Nephron progenitor cell (in vitro differentiated cells): Measurements from ENCODE around the gene SMIM28.

Source experiments
- DNase-seq: peaks from one replicate; pipeline ENCODE4 v3.0.0; 2021
- H3K27ac Mint-ChIP-seq: 2 replicates; pipeline ENCODE4 v1.8.0; 2021; ENCODE audit warnings: mild to moderate bottlenecking, moderate library complexity, mixed read lengths
- H3K27me3 Mint-ChIP-seq: 2 replicates; pipeline ENCODE4 v1.8.0; 2021; ENCODE audit warnings: mild to moderate bottlenecking, low read depth, mixed read lengths; ENCODE audit not compliant: poor library complexity
- H3K36me3 Mint-ChIP-seq: 2 replicates; pipeline ENCODE4 v1.8.0; 2021; ENCODE audit warnings: low read depth, mixed read lengths
- H3K4me1 Mint-ChIP-seq: 2 replicates; pipeline ENCODE4 v1.8.0; 2021; ENCODE audit warnings: mixed read lengths
- H3K4me3 Mint-ChIP-seq: 2 replicates; pipeline ENCODE4 v1.8.0; 2021; ENCODE audit warnings: mild to moderate bottlenecking, moderate library complexity, mixed read lengths
- H3K9me3 Mint-ChIP-seq: 2 replicates; pipeline ENCODE4 v1.8.0; 2021; ENCODE audit warnings: mild to moderate bottlenecking, moderate library complexity, mixed read lengths
- TF ChIP-seq, protein P1 (sequence below): fragments of 200-600 bp; sonication (generic); IDR thresholded peaks from 2 replicates; pipeline ENCODE4 v1.5.0; 2021; ENCODE audit warnings: antibody characterized with exemption

Gene SMIM28

DNA sequence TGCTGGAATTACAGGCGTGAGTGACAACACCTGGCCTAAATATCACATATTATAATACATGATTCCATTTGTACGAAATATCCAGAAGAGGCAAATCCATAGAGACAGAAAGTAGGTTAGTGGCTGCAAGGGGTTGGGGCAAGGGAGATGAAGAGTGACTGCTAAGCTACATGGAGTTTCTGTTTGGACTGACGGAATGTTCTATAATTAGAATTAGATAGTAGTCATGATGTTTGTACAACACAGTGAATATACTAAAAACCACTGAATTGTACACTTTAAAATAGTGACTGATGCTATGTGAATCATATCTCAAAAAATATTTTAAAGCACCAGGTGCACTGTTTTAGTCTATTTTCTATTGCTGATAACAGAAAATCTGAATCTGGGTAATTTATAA, 22.6 kb downstream of the SMIM28 start:
- no peaks in the 10 kb centered on the region for H3K9me3 Mint-ChIP-seq
- no peaks in the 10 kb centered on the region for H3K36me3 Mint-ChIP-seq
- H3K4me3 Mint-ChIP-seq: no peak overlapping the region
- H3K4me1 Mint-ChIP-seq: peaks cover 5% of the 10 kb centered on the region
- H3K27me3 Mint-ChIP-seq: peaks cover 12% of the 10 kb centered on the region
- TF ChIP-seq, protein P1, sequence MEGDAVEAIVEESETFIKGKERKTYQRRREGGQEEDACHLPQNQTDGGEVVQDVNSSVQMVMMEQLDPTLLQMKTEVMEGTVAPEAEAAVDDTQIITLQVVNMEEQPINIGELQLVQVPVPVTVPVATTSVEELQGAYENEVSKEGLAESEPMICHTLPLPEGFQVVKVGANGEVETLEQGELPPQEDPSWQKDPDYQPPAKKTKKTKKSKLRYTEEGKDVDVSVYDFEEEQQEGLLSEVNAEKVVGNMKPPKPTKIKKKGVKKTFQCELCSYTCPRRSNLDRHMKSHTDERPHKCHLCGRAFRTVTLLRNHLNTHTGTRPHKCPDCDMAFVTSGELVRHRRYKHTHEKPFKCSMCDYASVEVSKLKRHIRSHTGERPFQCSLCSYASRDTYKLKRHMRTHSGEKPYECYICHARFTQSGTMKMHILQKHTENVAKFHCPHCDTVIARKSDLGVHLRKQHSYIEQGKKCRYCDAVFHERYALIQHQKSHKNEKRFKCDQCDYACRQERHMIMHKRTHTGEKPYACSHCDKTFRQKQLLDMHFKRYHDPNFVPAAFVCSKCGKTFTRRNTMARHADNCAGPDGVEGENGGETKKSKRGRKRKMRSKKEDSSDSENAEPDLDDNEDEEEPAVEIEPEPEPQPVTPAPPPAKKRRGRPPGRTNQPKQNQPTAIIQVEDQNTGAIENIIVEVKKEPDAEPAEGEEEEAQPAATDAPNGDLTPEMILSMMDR: no peak
- DNase-seq: no peak
- no peak overlapping the region for H3K27ac Mint-ChIP-seq

DNA sequence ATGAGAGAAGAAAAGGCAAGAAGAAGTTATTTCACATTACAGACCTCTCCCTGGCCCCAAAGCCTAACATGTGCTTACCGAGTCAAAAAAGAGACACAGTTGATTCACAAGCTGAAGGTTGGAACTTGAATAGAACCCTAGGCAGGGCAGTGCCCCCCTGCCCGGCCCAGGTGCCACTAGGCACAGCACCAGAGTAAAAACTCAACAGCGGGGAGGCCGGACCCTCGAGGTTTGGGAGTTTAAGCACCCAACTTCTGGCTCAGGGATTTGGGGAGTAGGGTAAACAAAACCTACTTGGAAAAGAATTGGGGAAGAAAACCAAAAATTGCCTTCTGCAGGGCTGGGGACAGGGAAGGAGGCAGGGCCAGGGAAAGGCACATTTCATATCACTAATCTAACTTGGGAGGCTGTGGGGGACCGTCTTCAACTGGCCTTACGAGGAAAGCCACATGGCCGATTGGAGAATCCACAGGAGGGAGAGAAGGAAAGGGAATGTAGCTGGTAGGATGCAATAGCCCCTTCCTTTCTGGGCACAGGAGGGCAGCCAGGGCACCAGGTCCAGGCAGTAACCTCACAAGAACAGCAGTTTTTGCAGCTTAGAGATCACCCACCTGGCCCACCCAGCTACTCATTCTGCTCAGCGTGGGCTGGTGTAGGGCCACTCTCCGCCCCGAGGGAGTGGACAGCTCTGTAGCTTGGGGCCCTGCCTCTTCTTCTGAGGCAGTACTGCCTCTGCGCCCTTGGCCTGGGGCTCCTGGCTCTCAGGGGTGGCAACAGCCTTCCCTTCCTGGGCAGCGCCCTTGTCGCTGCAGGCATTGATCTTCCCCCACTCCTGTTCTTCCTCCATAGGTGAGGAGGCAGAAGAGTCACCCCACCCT, 24.5 kb downstream of the SMIM28 start:
- H3K4me3 Mint-ChIP-seq: peak overlapping the region; percentile 58
- TF ChIP-seq, protein P1: no peak
- no peak for DNase-seq
- H3K36me3 Mint-ChIP-seq: peaks cover 10% of the 10 kb centered on the region
- H3K27me3 Mint-ChIP-seq: peaks cover 12% of the 10 kb centered on the region
- H3K4me1 Mint-ChIP-seq: peaks cover 16% of the 10 kb centered on the region
- H3K27ac Mint-ChIP-seq: no peak overlapping the region
- H3K9me3 Mint-ChIP-seq: no peaks in the 10 kb centered on the region

DNA sequence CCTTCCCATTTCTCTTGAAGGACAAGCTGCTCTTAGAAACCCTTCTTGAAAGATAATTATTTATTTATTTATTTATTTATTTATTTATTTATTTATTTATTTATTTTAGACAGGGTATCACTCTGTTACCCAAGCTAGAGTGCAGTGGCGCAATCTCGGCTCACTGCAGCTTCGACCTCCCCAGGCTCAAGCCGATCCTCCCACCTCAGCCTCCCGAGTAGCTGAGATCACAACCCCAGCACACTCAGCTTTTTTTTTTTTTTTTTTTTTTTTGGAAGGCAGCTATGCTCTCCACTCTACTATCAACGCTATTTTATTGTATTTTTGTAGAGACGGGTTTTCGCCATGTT, 25.1 kb downstream of the SMIM28 start:
- DNase-seq: no peak
- peaks cover 16% of the 10 kb centered on the region for H3K4me1 Mint-ChIP-seq
- peaks cover 12% of the 10 kb centered on the region for H3K27me3 Mint-ChIP-seq
- peak overlapping the region; percentile 80 for H3K4me3 Mint-ChIP-seq
- H3K36me3 Mint-ChIP-seq: peaks cover 15% of the 10 kb centered on the region
- H3K27ac Mint-ChIP-seq: no peak overlapping the region
- no peaks in the 10 kb centered on the region for H3K9me3 Mint-ChIP-seq
- TF ChIP-seq, protein P1: no peak

DNA sequence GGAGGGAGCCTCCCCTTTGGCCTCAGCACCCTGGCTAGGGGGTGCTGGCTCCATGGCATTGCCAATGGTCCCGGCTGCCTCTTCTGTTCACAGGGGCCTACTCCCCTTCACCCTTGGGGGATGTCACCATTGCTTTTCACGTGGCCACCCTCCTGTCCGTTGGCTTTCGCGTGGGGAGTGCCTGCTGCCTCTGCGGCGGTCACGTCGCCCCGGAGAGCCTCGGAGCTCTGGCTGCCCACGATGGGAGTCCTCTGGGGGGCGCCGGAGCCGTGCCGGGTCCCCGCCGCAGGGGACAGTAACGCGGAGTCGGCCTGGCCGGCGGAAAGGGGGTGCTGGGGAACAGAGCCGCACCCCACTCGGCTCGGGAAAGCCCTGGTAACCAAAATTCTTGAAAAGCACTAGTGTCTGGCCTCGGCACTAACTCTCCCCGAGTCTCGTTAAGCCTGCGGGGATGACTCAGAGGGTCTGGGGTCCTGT, 25.7 kb downstream of the SMIM28 start:
- DNase-seq: peak; percentile 54
- peaks cover 16% of the 10 kb centered on the region for H3K4me1 Mint-ChIP-seq
- H3K9me3 Mint-ChIP-seq: no peaks in the 10 kb centered on the region
- H3K27me3 Mint-ChIP-seq: peaks cover 12% of the 10 kb centered on the region
- H3K27ac Mint-ChIP-seq: no peak overlapping the region
- peaks cover 20% of the 10 kb centered on the region for H3K36me3 Mint-ChIP-seq
- TF ChIP-seq, protein P1: no peak
- H3K4me3 Mint-ChIP-seq: peak overlapping the region; percentile 80

DNA sequence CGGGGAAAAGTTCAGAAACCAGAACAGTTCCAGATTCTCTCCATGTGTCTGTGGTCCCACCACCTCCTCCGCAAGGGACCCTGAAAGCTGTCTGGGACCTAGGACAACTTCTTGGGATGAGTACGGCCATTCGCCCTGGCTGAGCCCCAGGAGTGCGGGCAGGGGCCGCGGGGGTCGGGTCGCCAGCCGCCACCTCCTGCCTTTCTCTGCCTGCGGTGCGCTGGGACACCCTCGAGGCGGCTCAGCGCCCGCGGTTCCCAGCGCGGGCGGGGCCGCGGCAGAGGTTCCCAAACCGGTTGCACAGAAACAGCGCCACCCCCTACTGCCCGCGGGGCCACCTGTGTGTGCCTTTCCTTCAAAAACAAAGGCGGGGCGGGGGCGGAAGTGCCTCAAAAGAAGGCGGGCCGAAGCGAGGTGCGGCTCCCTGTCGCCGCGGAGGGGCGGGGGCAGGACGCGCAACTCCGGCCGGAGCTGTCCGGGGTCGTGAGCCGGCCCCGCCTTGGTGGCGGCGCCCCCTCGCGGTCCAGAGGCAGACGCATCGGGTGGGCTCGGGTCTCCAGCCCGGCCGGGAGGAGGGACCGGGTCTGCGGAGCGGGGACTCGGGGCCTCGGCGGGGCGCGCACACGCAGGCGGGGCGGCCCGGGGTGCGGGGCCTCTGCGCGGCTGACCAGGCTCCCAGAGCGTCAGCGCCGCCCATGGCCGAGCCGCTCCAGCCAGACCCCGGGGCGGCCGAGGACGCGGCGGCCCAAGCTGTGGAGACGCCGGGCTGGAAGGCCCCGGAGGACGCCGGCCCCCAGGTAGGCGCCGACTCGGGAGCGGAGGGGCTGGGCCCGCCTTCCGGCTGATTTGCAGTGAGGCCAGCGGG, 26.3 kb downstream of the SMIM28 start, which contains the start of gene HEBP2:
Gene HEBP2 (plus strand): TSS at position 423 of the 865 bp plus-strand sequence. CDS start 273 bp downstream, at position 696.
- peaks cover 16% of the 10 kb centered on the region for H3K4me1 Mint-ChIP-seq
- no peak within 1 kb of the TSS for H3K27ac Mint-ChIP-seq
- H3K9me3 Mint-ChIP-seq: no peaks in the 10 kb centered on the region
- TF ChIP-seq, protein P1: peak; percentile 51
- peak; percentile 97 for DNase-seq
- peaks cover 12% of the 10 kb centered on the region for H3K27me3 Mint-ChIP-seq
- peak within 1 kb of the TSS; percentile 89 for H3K4me3 Mint-ChIP-seq
- peaks cover 26% of the 10 kb centered on the region for H3K36me3 Mint-ChIP-seq
